Cerebellar nuclear complex (tissue), 1 donor: ENCODE measurements around the gene TEX54.
"Not testable (repeated sequence)": the region's sequence is repeated elsewhere in the genome, so short reads cannot be mapped to it uniquely, and the experiment has no call there.

Source experiments
- DNase-seq, 2 experiments: peaks; one replicate each; lab custom pipeline; 2025; lab: John Stamatoyannopoulos, UW

TEX54 gene

GRCh38 chr11:62855571-62856332 is 23.1 kb upstream of the TEX54 start:
- peak; percentile 81 to 83 for DNase-seq

GRCh38 chr11:62854825-62855570 is 22.4 kb upstream of the TEX54 start:
- DNase-seq: no peak

GRCh38 chr11:62854013-62854824 is 21.6 kb upstream of the TEX54 start:
- DNase-seq: no peak

- DNase-seq: no peak
Measured at GRCh38 chr11:62853279-62853965, 20.8 kb upstream of the TEX54 start.

GRCh38 chr11:62852523-62853188 is 20.0 kb upstream of the TEX54 start:
- DNase-seq: no peak

GRCh38 chr11:62851807-62852522 is 19.3 kb upstream of the TEX54 start:
- DNase-seq: no peak

- no peak for DNase-seq
Measured at GRCh38 chr11:62850911-62851806, 18.5 kb upstream of the TEX54 start.

- no peak for DNase-seq
Measured at GRCh38 chr11:62847767-62848314, 15.2 kb upstream of the TEX54 start.

- DNase-seq: no peak
Measured at GRCh38 chr11:62846177-62846576, 13.5 kb upstream of the TEX54 start.

- DNase-seq: no peak
Measured at GRCh38 chr11:62844154-62844553, 11.5 kb upstream of the TEX54 start.

GRCh38 chr11:62843466-62843865 is 10.8 kb upstream of the TEX54 start:
- DNase-seq: no peak

- DNase-seq: not testable (repeated sequence)
Measured at GRCh38 chr11:62842891-62843290, 10.2 kb upstream of the TEX54 start.

GRCh38 chr11:62842171-62842741 is 9.6 kb upstream of the TEX54 start:
- no peak for DNase-seq

- DNase-seq: peak; percentile 95 to 99
Measured at GRCh38 chr11:62841361-62842170, 8.9 kb upstream of the TEX54 start.

GRCh38 chr11:62840721-62841360 is 8.2 kb upstream of the TEX54 start:
- DNase-seq: not testable (repeated sequence)

GRCh38 chr11:62839050-62839945 is 6.7 kb upstream of the TEX54 start, which contains the start of gene WDR74:
WDR74 (minus strand) TSS chr11:62839590; CDS start chr11:62839570, 20 bp downstream.
- DNase-seq: peak; percentile 32 to 75
